Measurements from ENCODE around the gene CP. TPM values are rescaled to one million over a fixed set of nuclear protein-coding genes. Genes with fewer than 3 reads are reported as not detected.

Gene CP
- total RNA-seq, 1 donor from 2014 or later: not detected

GRCh38 chr3:149217347-149217746 is 4.3 kb downstream of the CP start:
- CTCF ChIA-PET: no interaction called here
- H3K4me1 Mint-ChIP-seq: no peaks in the 10 kb centered on the region
- no peaks in the 10 kb centered on the region for H3K9me3 Mint-ChIP-seq
- intact Hi-C loops (cut with micrococcal nuclease): no loop called here
- no peaks in the 10 kb centered on the region for H3K36me3 Mint-ChIP-seq (ENCODE audit: low read depth)
- no peaks in the 10 kb centered on the region for H3K27me3 Mint-ChIP-seq
- ATAC-seq (ENCODE audit: low read depth) (no peak), DNase-seq (no peak)
- no peak for TF ChIP-seq CTCF (IDR thresholded peaks at IDR 0.05)
- H3K4me3 Mint-ChIP-seq: no peak overlapping the region
- H3K27ac Mint-ChIP-seq: no peak overlapping the region
- POLR2A ChIA-PET: no interaction called here

GRCh38 chr3:149216193-149216869 is 5.3 kb downstream of the CP start:
- CTCF ChIA-PET: no interaction called here
- TF ChIP-seq CTCF (IDR thresholded peaks at IDR 0.05): no peak
- no peaks in the 10 kb centered on the region for H3K9me3 Mint-ChIP-seq
- no peaks in the 10 kb centered on the region for H3K4me1 Mint-ChIP-seq
- H3K36me3 Mint-ChIP-seq (ENCODE audit: low read depth): no peaks in the 10 kb centered on the region
- H3K27me3 Mint-ChIP-seq: no peaks in the 10 kb centered on the region
- no peak overlapping the region for H3K27ac Mint-ChIP-seq
- DNase-seq (no peak), ATAC-seq (ENCODE audit: low read depth) (no peak)
- no peak overlapping the region for H3K4me3 Mint-ChIP-seq
- intact Hi-C loops (cut with micrococcal nuclease): no loop called here
- POLR2A ChIA-PET: interaction anchor here (0.6 to 0.9 kb wide), 2 partner anchors 9 to 86 kb away, joined by 3 read pairs; no protein-coding TSS in a partner anchor

GRCh38 chr3:149215515-149215914 is 6.1 kb downstream of the CP start:
- no peak for DNase-seq
- intact Hi-C loops (cut with micrococcal nuclease): no loop called here

GRCh38 chr3:149214702-149215101 is 6.9 kb downstream of the CP start:
- ATAC-seq (ENCODE audit: low read depth): no peak
- CTCF ChIA-PET: no interaction called here

More at GRCh38 chr3:149215515-149215914, 6.1 kb downstream of the CP start:
- Mint-ChIP-seq H3K27me3 (no peaks in the 10 kb centered on the region), H3K4me3 (no peak overlapping the region), H3K36me3 (ENCODE audit: low read depth) (no peaks in the 10 kb centered on the region), H3K27ac (no peak overlapping the region), H3K9me3 (no peaks in the 10 kb centered on the region), H3K4me1 (no peaks in the 10 kb centered on the region)
- no peak for TF ChIP-seq CTCF (IDR thresholded peaks at IDR 0.05)
- no peak for ATAC-seq (ENCODE audit: low read depth)
- ChIA-PET POLR2A (interaction anchor here (0.9 kb wide), 1 partner anchor 85 kb away, joined by 3 read pairs; no protein-coding TSS in a partner anchor), CTCF (no interaction called here)

GRCh38 chr3:149212386-149212785 is 9.2 kb downstream of the CP start:
- Mint-ChIP-seq H3K4me3 (no peak overlapping the region), H3K27me3 (no peaks in the 10 kb centered on the region), H3K4me1 (no peaks in the 10 kb centered on the region), H3K27ac (no peak overlapping the region), H3K36me3 (ENCODE audit: low read depth) (no peaks in the 10 kb centered on the region), H3K9me3 (no peaks in the 10 kb centered on the region)
- intact Hi-C loops (cut with micrococcal nuclease): no loop called here
- CTCF ChIA-PET: no interaction called here
- DNase-seq: no peak
- no peak for ATAC-seq (ENCODE audit: low read depth)
- POLR2A ChIA-PET: no interaction called here
- TF ChIP-seq CTCF (IDR thresholded peaks at IDR 0.05): no peak

More at GRCh38 chr3:149214702-149215101, 6.9 kb downstream of the CP start:
- H3K4me3 Mint-ChIP-seq: no peak overlapping the region
- DNase-seq: no peak
- no peaks in the 10 kb centered on the region for H3K4me1 Mint-ChIP-seq
- no peak overlapping the region for H3K27ac Mint-ChIP-seq
- H3K27me3 Mint-ChIP-seq: no peaks in the 10 kb centered on the region
- no peaks in the 10 kb centered on the region for H3K9me3 Mint-ChIP-seq
- TF ChIP-seq CTCF (IDR thresholded peaks at IDR 0.05): no peak
- POLR2A ChIA-PET: no interaction called here
- intact Hi-C loops (cut with micrococcal nuclease): no loop called here
- no peaks in the 10 kb centered on the region for H3K36me3 Mint-ChIP-seq (ENCODE audit: low read depth)

All from activated B cell treated with CpG ODN at 0.5 μM for 24 hours (primary cell).